A549 (cell line): ENCODE results near the gene DERA.

Experiments
- BHLHE40 ChIP-seq: IDR thresholded peaks from 2 replicates; pipeline ENCODE4 v1.6.1; 2012; ENCODE audit warnings: low read depth, low read length, inconsistent platforms
- EP300 ChIP-seq, 2 experiments: fragments of >200 bp; sonication (Bioruptor Twin); formaldehyde crosslinking; IDR thresholded peaks; 2 replicates in 1 of 2; 3 replicates in 1 of 2; pipeline ENCODE4 v1.6.1; 2016 to 2017
- HDAC2 ChIP-seq: fragments of 200-600 bp; sonication (generic); IDR thresholded peaks from 2 replicates; pipeline ENCODE4 v1.6.1; 2016
- PHF8 ChIP-seq: fragments of 200-600 bp; sonication (generic); IDR thresholded peaks from 2 replicates; pipeline ENCODE4 v1.6.1; 2016; ENCODE audit warnings: low read depth, mild to moderate bottlenecking, antibody characterized with exemption, moderate library complexity, borderline replicate concordance
- POLR2A ChIP-seq: IDR thresholded peaks from 2 replicates; pipeline ENCODE4 v1.6.1; 2012; ENCODE audit warnings: mild to moderate bottlenecking, low read length
- RAD21 ChIP-seq, 2 experiments: fragments of >200 bp in 1 of 2; sonication (Bioruptor Twin) in 1 of 2; formaldehyde crosslinking in 1 of 2; IDR thresholded peaks in 1 of 2; conservative IDR thresholded peaks in 1 of 2; 2 replicates in 1 of 2; 3 replicates in 1 of 2; pipeline ENCODE4 v1.6.1; 2012 to 2018; ENCODE audit warnings: inconsistent platforms in 1 of 2
- SMC3 ChIP-seq: fragments of >200 bp; sonication (Bioruptor Twin); formaldehyde crosslinking; IDR thresholded peaks from 3 replicates; pipeline ENCODE4 v1.6.1; 2018; ENCODE audit warnings: inconsistent platforms
- SREBF2 ChIP-seq: fragments of 450-650 bp; IDR thresholded peaks from 2 replicates; pipeline ENCODE4 v1.6.1; 2014; ENCODE audit warnings: mild to moderate bottlenecking, moderate library complexity
- ZNF302 ChIP-seq: fragments of 250-450 bp; sonication (Bioruptor Pico); IDR thresholded peaks from 2 replicates; pipeline ENCODE4 v1.9.0; 2021; ENCODE audit warnings: inconsistent platforms, mild to moderate bottlenecking, moderate library complexity
- TF ChIP-seq, protein P1 (sequence below): fragments of >200 bp; sonication (Bioruptor Twin); formaldehyde crosslinking; IDR thresholded peaks from 3 replicates; pipeline ENCODE4 v1.5.1; 2016
- TF ChIP-seq, protein P2 (sequence below): fragments of 450-650 bp; IDR thresholded peaks from 2 replicates; pipeline ENCODE4 v1.6.1; 2014; ENCODE audit warnings: antibody characterized with exemption
- TF ChIP-seq, protein P3 (sequence below): IDR thresholded peaks from 2 replicates; pipeline ENCODE4 v1.6.1; 2012
- TF ChIP-seq, protein P4 (sequence below): fragments of 200-600 bp; sonication (generic); IDR thresholded peaks from 2 replicates; pipeline ENCODE4 v1.6.1; 2016; ENCODE audit warnings: antibody characterized with exemption, mild to moderate bottlenecking, moderate library complexity

DNA sequence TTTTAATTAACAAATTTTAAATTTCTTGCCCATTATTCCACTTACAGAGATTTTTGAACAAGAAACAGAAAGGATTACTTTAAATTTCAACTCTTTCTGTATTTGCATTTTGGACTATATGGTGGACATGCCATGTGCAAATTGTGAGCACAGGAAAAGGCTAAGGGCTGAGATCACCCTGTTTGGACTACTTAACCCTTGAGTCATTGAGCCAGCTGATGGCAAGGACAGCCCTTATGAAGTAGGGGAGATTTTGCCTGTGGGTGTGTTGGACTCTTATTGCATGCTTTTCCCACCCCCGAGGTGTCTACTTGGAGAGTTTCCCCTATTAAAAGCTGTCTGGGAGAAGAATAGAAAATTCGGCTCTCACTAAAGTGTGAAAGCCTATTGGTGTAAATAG is 17.2 kb downstream of the DERA start:
- TF ChIP-seq POLR2A (no peak), SREBF2 (no peak), PHF8 (no peak), EP300 (IDR thresholded peaks at IDR 0.05) (no peak), RAD21 (conservative IDR thresholded peaks at IDR 0.05 in 1 of 2, IDR thresholded peaks at IDR 0.05 in 1 of 2) (no peak), HDAC2 (no peak), BHLHE40 (no peak), SMC3 (no peak), ZNF302 (CRISPR knock-in tag) (no peak)
- TF ChIP-seq, protein P1, sequence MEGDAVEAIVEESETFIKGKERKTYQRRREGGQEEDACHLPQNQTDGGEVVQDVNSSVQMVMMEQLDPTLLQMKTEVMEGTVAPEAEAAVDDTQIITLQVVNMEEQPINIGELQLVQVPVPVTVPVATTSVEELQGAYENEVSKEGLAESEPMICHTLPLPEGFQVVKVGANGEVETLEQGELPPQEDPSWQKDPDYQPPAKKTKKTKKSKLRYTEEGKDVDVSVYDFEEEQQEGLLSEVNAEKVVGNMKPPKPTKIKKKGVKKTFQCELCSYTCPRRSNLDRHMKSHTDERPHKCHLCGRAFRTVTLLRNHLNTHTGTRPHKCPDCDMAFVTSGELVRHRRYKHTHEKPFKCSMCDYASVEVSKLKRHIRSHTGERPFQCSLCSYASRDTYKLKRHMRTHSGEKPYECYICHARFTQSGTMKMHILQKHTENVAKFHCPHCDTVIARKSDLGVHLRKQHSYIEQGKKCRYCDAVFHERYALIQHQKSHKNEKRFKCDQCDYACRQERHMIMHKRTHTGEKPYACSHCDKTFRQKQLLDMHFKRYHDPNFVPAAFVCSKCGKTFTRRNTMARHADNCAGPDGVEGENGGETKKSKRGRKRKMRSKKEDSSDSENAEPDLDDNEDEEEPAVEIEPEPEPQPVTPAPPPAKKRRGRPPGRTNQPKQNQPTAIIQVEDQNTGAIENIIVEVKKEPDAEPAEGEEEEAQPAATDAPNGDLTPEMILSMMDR, result no peak
- TF ChIP-seq, protein P2, sequence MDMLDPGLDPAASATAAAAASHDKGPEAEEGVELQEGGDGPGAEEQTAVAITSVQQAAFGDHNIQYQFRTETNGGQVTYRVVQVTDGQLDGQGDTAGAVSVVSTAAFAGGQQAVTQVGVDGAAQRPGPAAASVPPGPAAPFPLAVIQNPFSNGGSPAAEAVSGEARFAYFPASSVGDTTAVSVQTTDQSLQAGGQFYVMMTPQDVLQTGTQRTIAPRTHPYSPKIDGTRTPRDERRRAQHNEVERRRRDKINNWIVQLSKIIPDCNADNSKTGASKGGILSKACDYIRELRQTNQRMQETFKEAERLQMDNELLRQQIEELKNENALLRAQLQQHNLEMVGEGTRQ, result no peak
- TF ChIP-seq, protein P3, sequence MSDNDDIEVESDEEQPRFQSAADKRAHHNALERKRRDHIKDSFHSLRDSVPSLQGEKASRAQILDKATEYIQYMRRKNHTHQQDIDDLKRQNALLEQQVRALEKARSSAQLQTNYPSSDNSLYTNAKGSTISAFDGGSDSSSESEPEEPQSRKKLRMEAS, result no peak
- TF ChIP-seq, protein P4, sequence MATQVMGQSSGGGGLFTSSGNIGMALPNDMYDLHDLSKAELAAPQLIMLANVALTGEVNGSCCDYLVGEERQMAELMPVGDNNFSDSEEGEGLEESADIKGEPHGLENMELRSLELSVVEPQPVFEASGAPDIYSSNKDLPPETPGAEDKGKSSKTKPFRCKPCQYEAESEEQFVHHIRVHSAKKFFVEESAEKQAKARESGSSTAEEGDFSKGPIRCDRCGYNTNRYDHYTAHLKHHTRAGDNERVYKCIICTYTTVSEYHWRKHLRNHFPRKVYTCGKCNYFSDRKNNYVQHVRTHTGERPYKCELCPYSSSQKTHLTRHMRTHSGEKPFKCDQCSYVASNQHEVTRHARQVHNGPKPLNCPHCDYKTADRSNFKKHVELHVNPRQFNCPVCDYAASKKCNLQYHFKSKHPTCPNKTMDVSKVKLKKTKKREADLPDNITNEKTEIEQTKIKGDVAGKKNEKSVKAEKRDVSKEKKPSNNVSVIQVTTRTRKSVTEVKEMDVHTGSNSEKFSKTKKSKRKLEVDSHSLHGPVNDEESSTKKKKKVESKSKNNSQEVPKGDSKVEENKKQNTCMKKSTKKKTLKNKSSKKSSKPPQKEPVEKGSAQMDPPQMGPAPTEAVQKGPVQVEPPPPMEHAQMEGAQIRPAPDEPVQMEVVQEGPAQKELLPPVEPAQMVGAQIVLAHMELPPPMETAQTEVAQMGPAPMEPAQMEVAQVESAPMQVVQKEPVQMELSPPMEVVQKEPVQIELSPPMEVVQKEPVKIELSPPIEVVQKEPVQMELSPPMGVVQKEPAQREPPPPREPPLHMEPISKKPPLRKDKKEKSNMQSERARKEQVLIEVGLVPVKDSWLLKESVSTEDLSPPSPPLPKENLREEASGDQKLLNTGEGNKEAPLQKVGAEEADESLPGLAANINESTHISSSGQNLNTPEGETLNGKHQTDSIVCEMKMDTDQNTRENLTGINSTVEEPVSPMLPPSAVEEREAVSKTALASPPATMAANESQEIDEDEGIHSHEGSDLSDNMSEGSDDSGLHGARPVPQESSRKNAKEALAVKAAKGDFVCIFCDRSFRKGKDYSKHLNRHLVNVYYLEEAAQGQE, result no peak
